Activated T-cell treated with anti-CD3 and anti-CD28 coated beads, Interleukin-2, amount 50 U/mL, for 24 hours (primary cell): ENCODE results near the gene SHKBP1.
A peak's percentile ranks its signal among the peaks of the same experiment; 100 is the strongest.

Source experiments
- DNase-seq: peaks from one replicate; pipeline ENCODE4 v3.0.0-alpha.2; 2020
- H3K27ac Mint-ChIP-seq: 2 replicates; pipeline ENCODE4 v1.8.0; 2020; ENCODE audit warnings: mild to moderate bottlenecking, mixed read lengths
- H3K27me3 Mint-ChIP-seq: 2 replicates; pipeline ENCODE4 v1.8.0; 2020; ENCODE audit warnings: mixed read lengths
- H3K36me3 Mint-ChIP-seq: 2 replicates; pipeline ENCODE4 v1.8.0; 2020; ENCODE audit warnings: low read depth, mixed read lengths
- H3K4me1 Mint-ChIP-seq: 2 replicates; pipeline ENCODE4 v1.8.0; 2020; ENCODE audit warnings: low read depth, mixed read lengths
- H3K4me3 Mint-ChIP-seq: 2 replicates; pipeline ENCODE4 v1.8.0; 2020; ENCODE audit warnings: mild to moderate bottlenecking, moderate library complexity, mixed read lengths
- H3K9me3 Mint-ChIP-seq: 2 replicates; pipeline ENCODE4 v1.8.0; 2020; ENCODE audit warnings: mixed read lengths

Gene SHKBP1

GRCh38 chr19:40639638-40639982, 62.9 kb downstream of the SHKBP1 start:
- Mint-ChIP-seq H3K4me1 (peaks cover 15% of the 10 kb centered on the region), H3K27ac (no peak overlapping the region), H3K4me3 (no peak overlapping the region), H3K36me3 (no peaks in the 10 kb centered on the region), H3K27me3 (peaks cover 5% of the 10 kb centered on the region), H3K9me3 (no peaks in the 10 kb centered on the region)
- DNase-seq, result no peak

- no peaks in the 10 kb centered on the region for H3K9me3 Mint-ChIP-seq
- H3K36me3 Mint-ChIP-seq, result no peaks in the 10 kb centered on the region
- peaks cover 12% of the 10 kb centered on the region for H3K4me1 Mint-ChIP-seq
- no peak for DNase-seq
- peaks cover 2% of the 10 kb centered on the region for H3K27me3 Mint-ChIP-seq
- no peak overlapping the region for H3K4me3 Mint-ChIP-seq
- H3K27ac Mint-ChIP-seq, result peak overlapping the region; percentile 11
Measured at GRCh38 chr19:40640744-40641143, 64.1 kb downstream of the SHKBP1 start.
